Hepatocyte (in vitro differentiated cells): Measurements from ENCODE around the gene TNFRSF14.

Experiments
- EZH2 ChIP-seq: fragments of 200-600 bp; sonication (generic); IDR thresholded peaks from 2 replicates; pipeline ENCODE4 v1.6.1; 2016; ENCODE audit warnings: antibody characterized with exemption, mild to moderate bottlenecking, borderline replicate concordance
- EZH2phosphoT487 ChIP-seq: fragments of 200-600 bp; sonication (generic); IDR thresholded peaks from one replicate; pipeline ENCODE4 v1.6.1; 2018; ENCODE audit warnings: antibody characterized with exemption, mild to moderate bottlenecking, low read depth, moderate library complexity; ENCODE audit not compliant: unreplicated experiment, severe bottlenecking
- TF ChIP-seq, protein P1 (sequence below): fragments of 200-600 bp; sonication (generic); IDR thresholded peaks from 2 replicates; pipeline ENCODE4 v1.5.1; 2016; ENCODE audit warnings: antibody characterized with exemption, mild to moderate bottlenecking; ENCODE audit not compliant: poor library complexity

DNA sequence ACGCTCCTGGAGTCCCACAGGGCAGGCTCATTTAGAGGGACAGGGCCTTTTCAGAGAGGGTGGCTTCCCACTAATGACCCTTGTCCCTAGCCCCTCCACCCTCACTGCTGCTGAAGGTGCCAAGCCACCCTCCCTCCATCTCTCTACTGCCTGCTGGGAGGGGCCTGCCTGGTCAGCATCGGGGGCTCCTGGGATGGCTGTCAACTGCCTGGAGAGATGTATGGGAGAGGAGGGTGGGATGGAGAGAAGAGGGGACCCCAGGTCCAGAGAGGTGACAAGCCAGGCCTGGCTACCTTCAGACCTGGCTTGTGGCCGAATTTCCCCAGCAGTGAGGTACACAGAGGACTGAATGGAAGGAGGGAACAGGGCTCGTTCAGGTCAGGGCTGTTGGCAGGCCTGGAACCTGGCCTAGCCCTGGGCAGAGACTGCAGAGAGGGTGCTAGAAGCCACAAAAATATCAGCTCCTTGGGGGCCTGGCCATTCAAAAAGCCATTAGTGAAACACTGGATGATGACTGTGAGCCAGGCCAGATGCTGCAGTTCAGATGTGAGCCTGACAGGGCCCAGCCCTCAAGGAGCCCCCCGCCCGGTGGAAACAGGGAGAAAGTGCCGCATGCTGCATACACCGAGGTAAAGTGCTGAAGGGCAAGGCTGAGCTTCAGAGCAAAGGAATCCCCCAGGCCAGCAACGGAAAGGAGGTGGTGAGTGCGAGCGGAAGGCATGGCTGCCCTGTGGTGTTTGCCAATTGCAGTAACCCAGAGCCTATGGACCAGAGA, 56.6 kb downstream of the TNFRSF14 start:
- TF ChIP-seq, protein P1, sequence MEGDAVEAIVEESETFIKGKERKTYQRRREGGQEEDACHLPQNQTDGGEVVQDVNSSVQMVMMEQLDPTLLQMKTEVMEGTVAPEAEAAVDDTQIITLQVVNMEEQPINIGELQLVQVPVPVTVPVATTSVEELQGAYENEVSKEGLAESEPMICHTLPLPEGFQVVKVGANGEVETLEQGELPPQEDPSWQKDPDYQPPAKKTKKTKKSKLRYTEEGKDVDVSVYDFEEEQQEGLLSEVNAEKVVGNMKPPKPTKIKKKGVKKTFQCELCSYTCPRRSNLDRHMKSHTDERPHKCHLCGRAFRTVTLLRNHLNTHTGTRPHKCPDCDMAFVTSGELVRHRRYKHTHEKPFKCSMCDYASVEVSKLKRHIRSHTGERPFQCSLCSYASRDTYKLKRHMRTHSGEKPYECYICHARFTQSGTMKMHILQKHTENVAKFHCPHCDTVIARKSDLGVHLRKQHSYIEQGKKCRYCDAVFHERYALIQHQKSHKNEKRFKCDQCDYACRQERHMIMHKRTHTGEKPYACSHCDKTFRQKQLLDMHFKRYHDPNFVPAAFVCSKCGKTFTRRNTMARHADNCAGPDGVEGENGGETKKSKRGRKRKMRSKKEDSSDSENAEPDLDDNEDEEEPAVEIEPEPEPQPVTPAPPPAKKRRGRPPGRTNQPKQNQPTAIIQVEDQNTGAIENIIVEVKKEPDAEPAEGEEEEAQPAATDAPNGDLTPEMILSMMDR: no peak
- TF ChIP-seq EZH2 (no peak), EZH2phosphoT487 (no peak)
